K562 (cell line): ENCODE data around the gene GJE1. TPM values are rescaled to one million over a fixed set of nuclear protein-coding genes. Genes with fewer than 3 reads are reported as not detected.

Experiments
- C11orf30 ChIP-seq: fragments of 450-650 bp; IDR thresholded peaks from 2 replicates; pipeline ENCODE4 v1.6.1; 2016; ENCODE audit warnings: low read depth, mild to moderate bottlenecking
- E2F4 ChIP-seq: sonication (generic); formaldehyde crosslinking; IDR thresholded peaks from 2 replicates; pipeline ENCODE4 v1.8.0; 2022; ENCODE audit warnings: mild to moderate bottlenecking, low read depth, missing genetic modification reagents
- PPARD ChIP-seq: fragments of 250-450 bp; sonication (Bioruptor Pico); IDR thresholded peaks from 2 replicates; pipeline ENCODE4 v1.8.0; 2022; ENCODE audit warnings: inconsistent platforms, mild to moderate bottlenecking, moderate library complexity
- PRMT5 ChIP-seq: sonication (generic); formaldehyde crosslinking; IDR thresholded peaks from 2 replicates; pipeline ENCODE4 v1.5.0; 2020; ENCODE audit warnings: missing genetic modification reagents
- RNF2 ChIP-seq: sonication (generic); IDR thresholded peaks from 2 replicates; pipeline ENCODE4 v1.6.1; 2016
- ZBTB2 ChIP-seq: fragments of 450-650 bp; IDR thresholded peaks from 2 replicates; pipeline ENCODE4 v1.6.1; 2016; ENCODE audit warnings: antibody characterized with exemption
- ZBTB33 ChIP-seq: sonication (generic); formaldehyde crosslinking; IDR thresholded peaks from 2 replicates; pipeline ENCODE4 v1.8.1; 2023; ENCODE audit warnings: mild to moderate bottlenecking, missing genetic modification reagents
- ZBTB40 ChIP-seq, 2 experiments: fragments of 450-650 bp in 1 of 2; sonication (generic) in 1 of 2; formaldehyde crosslinking in 1 of 2; IDR thresholded peaks; 2 replicates each; pipeline versions ENCODE4 v1.7.1 to v1.9.0; 2016 to 2022; ENCODE audit warnings: inconsistent platforms in 1 of 2, mild to moderate bottlenecking in 1 of 2, missing genetic modification reagents in 1 of 2
- ZFP36 ChIP-seq: fragments of 150-350 bp; IDR thresholded peaks from 2 replicates; pipeline ENCODE4 v1.6.1; 2018; ENCODE audit warnings: low read length, low read depth; ENCODE audit not compliant: partially characterized antibody
- ZNF561 ChIP-seq: fragments of 450-650 bp; formaldehyde crosslinking; conservative IDR thresholded peaks from 2 replicates; pipeline ENCODE4 v1.4.0; 2020; ENCODE audit warnings: mild to moderate bottlenecking, moderate library complexity
- polyA plus RNA-seq, 8 experiments: library from polyadenylated mRNA; depleted of rRNA in 4 of 8; stranded (reverse) in 5 of 8; unstranded in 3 of 8; fragments of >200 nt; fragmentation: Nextera tagmentation in 2 of 8; fragmentation: Illumina TruSeq in 1 of 8; extraction: Ambion mirVana in 2 of 8; extraction: Trizol in 1 of 8; gene quantifications; 2 replicates each; pipeline versions ENCODE4 v1.2.1 to v1.2.3, GENCODE V29; 2011 to 2014; ENCODE audit warnings: inconsistent platforms in 1 of 8, missing spikeins in 1 of 8
- total RNA-seq, 7 experiments: library from RNA; depleted of rRNA in 6 of 7; stranded (reverse); fragments of >200 nt in 6 of 7; fragmentation: Illumina TruSeq in 2 of 7; extraction: Trizol in 2 of 7; gene quantifications; 2 replicates each; pipeline versions ENCODE4 v1.2.1 to v1.2.3, GENCODE V29; 2011 to 2021; ENCODE audit warnings: low replicate concordance in 1 of 7

Gene GJE1
- total and polyA plus RNA-seq, 9 of the 15 experiments (the other 6 are each of a cell fraction or from before 2014, with no cell fraction given), result not detected

GRCh38 chr6:142146828-142147662 lies 14.3 kb downstream of the GJE1 start, which contains the start of the genes NMBR and VTA1 (continued):
- TF ChIP-seq E2F4 (CRISPR knock-in tag) (no peak), ZFP36 (peak; percentile 40), ZNF561 (CRISPR knock-in tag) (no peak), RNF2 (peak; percentile 84; the same call in 1 of the 2 replicates), ZBTB2 (0 out of 2 replicates have a peak, but pooled peaks have one; percentile 25), ZBTB33 (CRISPR knock-in tag) (peak; percentile 69), PRMT5 (CRISPR knock-in tag) (no peak), C11orf30 (peak; percentile 93), PPARD (no peak), ZBTB40 (IDR thresholded peaks at IDR 0.05) (peak; percentile 96), ZBTB40 (CRISPR knock-in tag; IDR thresholded peaks at IDR 0.05) (no peak)
